Keratinocyte (primary cell): ENCODE data around the gene ZNF217.
"Not testable (repeated sequence)": the region's sequence is repeated elsewhere in the genome, so short reads cannot be mapped to it uniquely, and the experiment has no call there.

Experiments used
- EZH2 ChIP-seq: IDR thresholded peaks from one replicate; pipeline ENCODE4 v1.6.1; 2012; ENCODE audit warnings: inconsistent platforms, mild to moderate bottlenecking, low read length, moderate library complexity
- TF ChIP-seq, protein P1 (sequence below), 3 experiments: IDR thresholded peaks in 1 of 3; conservative IDR thresholded peaks in 1 of 3; optimal IDR thresholded peaks in 1 of 3; 2 replicates in 2 of 3; 3 replicates in 1 of 3; pipeline versions ENCODE3 to v1.5.1; 2011; ENCODE audit warnings: low read length in 3 of 3, mild to moderate bottlenecking in 3 of 3, moderate library complexity in 2 of 3, control low read depth in 1 of 3, inconsistent platforms in 1 of 3; ENCODE audit not compliant: insufficient read depth in 2 of 3; ENCODE audit errors: extremely low read depth in 1 of 3

GRCh38 chr20:53584550-53584913 is 9.1 kb downstream of the ZNF217 start:
- TF ChIP-seq, protein P1, sequence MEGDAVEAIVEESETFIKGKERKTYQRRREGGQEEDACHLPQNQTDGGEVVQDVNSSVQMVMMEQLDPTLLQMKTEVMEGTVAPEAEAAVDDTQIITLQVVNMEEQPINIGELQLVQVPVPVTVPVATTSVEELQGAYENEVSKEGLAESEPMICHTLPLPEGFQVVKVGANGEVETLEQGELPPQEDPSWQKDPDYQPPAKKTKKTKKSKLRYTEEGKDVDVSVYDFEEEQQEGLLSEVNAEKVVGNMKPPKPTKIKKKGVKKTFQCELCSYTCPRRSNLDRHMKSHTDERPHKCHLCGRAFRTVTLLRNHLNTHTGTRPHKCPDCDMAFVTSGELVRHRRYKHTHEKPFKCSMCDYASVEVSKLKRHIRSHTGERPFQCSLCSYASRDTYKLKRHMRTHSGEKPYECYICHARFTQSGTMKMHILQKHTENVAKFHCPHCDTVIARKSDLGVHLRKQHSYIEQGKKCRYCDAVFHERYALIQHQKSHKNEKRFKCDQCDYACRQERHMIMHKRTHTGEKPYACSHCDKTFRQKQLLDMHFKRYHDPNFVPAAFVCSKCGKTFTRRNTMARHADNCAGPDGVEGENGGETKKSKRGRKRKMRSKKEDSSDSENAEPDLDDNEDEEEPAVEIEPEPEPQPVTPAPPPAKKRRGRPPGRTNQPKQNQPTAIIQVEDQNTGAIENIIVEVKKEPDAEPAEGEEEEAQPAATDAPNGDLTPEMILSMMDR (optimal IDR thresholded peaks at IDR 0.05 in 1 of 3, IDR thresholded peaks at IDR 0.05 in 1 of 3, conservative IDR thresholded peaks at IDR 0.05 in 1 of 3; ENCODE audit: extremely low read depth in 1 of 3, insufficient read depth in 2 of 3, low read length in 3 of 3), result not testable (repeated sequence)
- not testable (repeated sequence) for TF ChIP-seq EZH2
